Measurements from ENCODE around the gene KCNAB1. TPM values are rescaled to one million over a fixed set of nuclear protein-coding genes. Genes with fewer than 3 reads are reported as not detected.

Gene KCNAB1
- total RNA-seq, 4 donors from 2014 or later: 0.38 to 1.5 (median 0.49) TPM

- 94% methylated on average over 6 of the region's 6 CpGs for WGBS
- Histone ChIP-seq H3K4me3 (no peak overlapping the region), H3K4me1 (peaks cover 6% of the 10 kb centered on the region), H3K9me3 (no peaks in the 10 kb centered on the region), H3K36me3 (no peaks in the 10 kb centered on the region), H3K27ac (no peak overlapping the region), H3K27me3 (no peaks in the 10 kb centered on the region)
- DNase-seq (ENCODE audit: low spot score in 2 of 2): no peak
- TF ChIP-seq EP300 (IDR thresholded peaks at IDR 0.05) (no peak), CTCF (IDR thresholded peaks at IDR 0.05) (no peak), POLR2A (IDR thresholded peaks at IDR 0.05) (no peak), POLR2AphosphoS5 (IDR thresholded peaks at IDR 0.05) (no peak)
Observed at GRCh38 chr3:156351783-156352182, 231.4 kb downstream of the KCNAB1 start.

- H3K27me3 ChIP-seq: no peaks in the 10 kb centered on the region
- TF ChIP-seq EP300 (IDR thresholded peaks at IDR 0.05) (no peak), POLR2AphosphoS5 (IDR thresholded peaks at IDR 0.05) (no peak), POLR2A (IDR thresholded peaks at IDR 0.05) (no peak), CTCF (IDR thresholded peaks at IDR 0.05) (no peak)
- no peak overlapping the region for H3K4me3 ChIP-seq
- no peaks in the 10 kb centered on the region for H3K36me3 ChIP-seq
- 92% methylated on average over 2 of the region's 2 CpGs for WGBS
- H3K4me1 ChIP-seq: peaks cover 6% of the 10 kb centered on the region
- H3K9me3 ChIP-seq: no peaks in the 10 kb centered on the region
- no peak overlapping the region for H3K27ac ChIP-seq
- no peak for DNase-seq (ENCODE audit: low spot score in 2 of 2)
Observed at GRCh38 chr3:156352728-156353127, 232.3 kb downstream of the KCNAB1 start.

- WGBS: 83% methylated on average over 5 of the region's 5 CpGs
- Histone ChIP-seq H3K4me1 (peaks cover 6% of the 10 kb centered on the region), H3K27ac (no peak overlapping the region), H3K36me3 (no peaks in the 10 kb centered on the region), H3K4me3 (no peak overlapping the region), H3K9me3 (no peaks in the 10 kb centered on the region), H3K27me3 (no peaks in the 10 kb centered on the region)
- TF ChIP-seq EP300 (IDR thresholded peaks at IDR 0.05) (no peak), POLR2AphosphoS5 (IDR thresholded peaks at IDR 0.05) (no peak), POLR2A (IDR thresholded peaks at IDR 0.05) (no peak), CTCF (IDR thresholded peaks at IDR 0.05) (no peak)
- DNase-seq (ENCODE audit: low spot score in 2 of 2): no peak
Observed at GRCh38 chr3:156353563-156353962, 233.2 kb downstream of the KCNAB1 start.

- TF ChIP-seq CTCF (IDR thresholded peaks at IDR 0.05) (no peak), POLR2AphosphoS5 (IDR thresholded peaks at IDR 0.05) (no peak), POLR2A (IDR thresholded peaks at IDR 0.05) (no peak), EP300 (IDR thresholded peaks at IDR 0.05) (no peak)
- Histone ChIP-seq H3K27ac (no peak overlapping the region), H3K9me3 (no peaks in the 10 kb centered on the region), H3K27me3 (no peaks in the 10 kb centered on the region), H3K4me3 (no peak overlapping the region), H3K36me3 (no peaks in the 10 kb centered on the region), H3K4me1 (peaks cover 6% of the 10 kb centered on the region)
- no peak for DNase-seq (ENCODE audit: low spot score in 2 of 2)
- WGBS: 42% methylated on average over 5 of the region's 5 CpGs
Observed at GRCh38 chr3:156356537-156357363, 236.4 kb downstream of the KCNAB1 start.

- no peak overlapping the region for H3K27ac ChIP-seq
- no peak for TF ChIP-seq CTCF (IDR thresholded peaks at IDR 0.05)
- no peak for TF ChIP-seq EP300 (IDR thresholded peaks at IDR 0.05)
- no peak for TF ChIP-seq POLR2A (IDR thresholded peaks at IDR 0.05)
- TF ChIP-seq POLR2AphosphoS5 (IDR thresholded peaks at IDR 0.05): no peak
- no peaks in the 10 kb centered on the region for H3K27me3 ChIP-seq
- no peaks in the 10 kb centered on the region for H3K9me3 ChIP-seq
- WGBS: 90% methylated on average over 2 of the region's 2 CpGs
- H3K4me1 ChIP-seq: peaks cover 6% of the 10 kb centered on the region
- H3K4me3 ChIP-seq: no peak overlapping the region
- no peaks in the 10 kb centered on the region for H3K36me3 ChIP-seq
- no peak for DNase-seq (ENCODE audit: low spot score in 2 of 2)
Observed at GRCh38 chr3:156358232-156358631, 237.9 kb downstream of the KCNAB1 start.

All from suprapubic skin (tissue), 4 donors.